PC-3 (cell line): ENCODE measurements around the gene NLN. TPM values are rescaled to one million over a fixed set of nuclear protein-coding genes. Genes with fewer than 3 reads are reported as not detected.

Experiments
- ATAC-seq: fragments of 200-7000 bp; cut with Tn5 transposase; 2 replicates; pipeline ENCODE4 v1.9.1; 2020; ENCODE audit warnings: mild to moderate bottlenecking, moderate library complexity
- BruUV-seq: library from RNA; stranded (reverse); fragments of 400-500 nt; replicated peaks from 2 replicates; lab custom pipeline; 2021; lab: Mats Ljungman, UMichigan
- CTCF ChIA-PET: fragments of 300-600 bp; sonication (Branson Sonifier 250); formaldehyde crosslinking; loops from one replicate; lab custom pipeline; 2022; ENCODE audit warnings: antibody characterized with exemption; lab: Charles Lee
- POLR2A ChIA-PET: fragments of 300-600 bp; sonication (Branson Sonifier 250); formaldehyde crosslinking; loops from one replicate; lab custom pipeline; 2022; ENCODE audit warnings: antibody characterized with exemption; ENCODE audit not compliant: unreplicated experiment; lab: Charles Lee
- DNase-seq: peaks from one replicate; pipeline ENCODE4 v3.0.0-alpha.2; 2015
- H2AFZ ChIP-seq: fragments of 300-600 bp; sonication (generic); 2 replicates; pipeline ENCODE4 v1.6.0; 2016; ENCODE audit warnings: antibody characterized with exemption, low read length
- H3F3A ChIP-seq: fragments of 300-600 bp; sonication (generic); one replicate; pipeline ENCODE4 v1.6.0; 2017; ENCODE audit warnings: antibody characterized with exemption, low read length, control low read depth, mild to moderate bottlenecking; ENCODE audit not compliant: unreplicated experiment
- H3K27ac ChIP-seq: fragments of 300-600 bp; sonication (generic); 2 replicates; pipeline ENCODE4 v1.5.1; 2016; ENCODE audit warnings: mild to moderate bottlenecking, low read length
- H3K27me3 ChIP-seq: fragments of 300-600 bp; sonication (generic); 2 replicates; pipeline ENCODE4 v1.6.1; 2016; ENCODE audit warnings: low read length, mixed read lengths
- H3K36me3 ChIP-seq: fragments of 300-600 bp; sonication (generic); 2 replicates; pipeline ENCODE4 v1.6.1; 2016; ENCODE audit warnings: low read depth, mixed run types, low read length, mixed read lengths
- H3K4me1 ChIP-seq: fragments of 300-600 bp; sonication (generic); 2 replicates; pipeline ENCODE4 v1.5.1; 2016; ENCODE audit warnings: low read length; ENCODE audit not compliant: insufficient read depth
- H3K4me2 ChIP-seq: fragments of 300-600 bp; sonication (generic); 2 replicates; pipeline ENCODE4 v1.6.0; 2016; ENCODE audit warnings: low read length
- H3K4me3 ChIP-seq: fragments of 300-600 bp; sonication (generic); 2 replicates; pipeline ENCODE4 v1.5.1; 2016; ENCODE audit warnings: mild to moderate bottlenecking, low read length, mixed read lengths
- H3K79me2 ChIP-seq: fragments of 300-600 bp; sonication (generic); 2 replicates; pipeline ENCODE4 v1.6.1; 2017; ENCODE audit warnings: low read length, mixed read lengths
- H3K9ac ChIP-seq: fragments of 300-600 bp; sonication (generic); 2 replicates; pipeline ENCODE4 v1.6.0; 2016; ENCODE audit warnings: mild to moderate bottlenecking, low read length
- H3K9me2 ChIP-seq: fragments of 300-600 bp; sonication (generic); replicated peaks from 2 replicates; pipeline ENCODE4 v1.6.1; 2016; ENCODE audit warnings: mixed run types, low read length, mixed read lengths
- H3K9me3 ChIP-seq: fragments of 300-600 bp; sonication (generic); 2 replicates; pipeline ENCODE4 v1.6.1; 2016; ENCODE audit warnings: low read length, mixed read lengths
- H4K20me1 ChIP-seq: fragments of 300-600 bp; sonication (generic); 2 replicates; pipeline ENCODE4 v1.6.1; 2016; ENCODE audit warnings: low read length, mixed read lengths
- EZH2 ChIP-seq: fragments of 300-600 bp; sonication (generic); IDR thresholded peaks from one replicate; pipeline ENCODE4 v1.6.1; 2017; ENCODE audit warnings: antibody characterized with exemption, mild to moderate bottlenecking, low read length; ENCODE audit not compliant: unreplicated experiment
- EZH2phosphoT487 ChIP-seq: fragments of 300-600 bp; sonication (generic); IDR thresholded peaks from 2 replicates; pipeline ENCODE4 v1.6.1; 2018; ENCODE audit warnings: mild to moderate bottlenecking, antibody characterized with exemption, low read length, borderline replicate concordance
- intact Hi-C: fragments of 100-400 bp; cut with micrococcal nuclease; formaldehyde crosslinking; loops from 2 replicates; pipeline ENCODE4 v1.9.0; 2023
- total RNA-seq: library from RNA; depleted of rRNA; stranded (reverse); fragments of >200 nt; gene quantifications from 2 replicates; pipeline ENCODE4 v1.2.3, GENCODE V29; 2014
- TF ChIP-seq, protein P1 (sequence below): fragments of 300-600 bp; sonication (generic); conservative IDR thresholded peaks from 2 replicates; pipeline ENCODE4 v1.5.1; 2017; ENCODE audit warnings: antibody characterized with exemption, low read depth, mild to moderate bottlenecking, low read length

Gene NLN
- total RNA-seq, 1 experiment from 2014 or later, result 13.6 TPM

DNA sequence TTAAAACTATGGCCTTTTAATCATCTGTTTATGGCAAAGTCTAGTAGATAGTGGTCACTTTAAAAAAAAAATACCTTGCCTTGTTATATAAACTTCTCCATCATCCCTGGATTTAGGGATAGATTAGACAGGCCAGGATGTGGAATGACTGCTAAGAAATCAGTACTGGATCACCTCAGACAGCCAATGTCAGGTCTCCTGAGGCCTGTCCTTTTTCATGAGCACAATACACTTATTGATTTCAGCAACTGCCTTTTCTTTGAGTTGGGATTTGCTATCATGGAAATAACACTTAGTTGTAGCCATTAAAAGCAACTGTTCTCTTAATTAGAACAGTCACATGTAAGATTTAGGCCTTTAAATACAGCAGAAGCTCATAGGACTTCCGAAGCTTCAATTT is 77.9 kb downstream of the NLN start:
- H3F3A ChIP-seq, result no peaks in the 10 kb centered on the region
- no peaks in the 10 kb centered on the region for H3K9me2 ChIP-seq
- H3K27me3 ChIP-seq, result no peaks in the 10 kb centered on the region
- H3K27ac ChIP-seq, result no peak overlapping the region
- intact Hi-C loops, result no loop called here
- H3K4me2 ChIP-seq, result no peak overlapping the region
- H3K36me3 ChIP-seq, result peaks cover 4% of the 10 kb centered on the region; the same call in 1 of the 2 replicates
- H2AFZ ChIP-seq, result no peak overlapping the region
- H3K79me2 ChIP-seq, result no peaks in the 10 kb centered on the region
- TF ChIP-seq EZH2phosphoT487 (no peak), EZH2 (no peak)
- TF ChIP-seq, protein P1, sequence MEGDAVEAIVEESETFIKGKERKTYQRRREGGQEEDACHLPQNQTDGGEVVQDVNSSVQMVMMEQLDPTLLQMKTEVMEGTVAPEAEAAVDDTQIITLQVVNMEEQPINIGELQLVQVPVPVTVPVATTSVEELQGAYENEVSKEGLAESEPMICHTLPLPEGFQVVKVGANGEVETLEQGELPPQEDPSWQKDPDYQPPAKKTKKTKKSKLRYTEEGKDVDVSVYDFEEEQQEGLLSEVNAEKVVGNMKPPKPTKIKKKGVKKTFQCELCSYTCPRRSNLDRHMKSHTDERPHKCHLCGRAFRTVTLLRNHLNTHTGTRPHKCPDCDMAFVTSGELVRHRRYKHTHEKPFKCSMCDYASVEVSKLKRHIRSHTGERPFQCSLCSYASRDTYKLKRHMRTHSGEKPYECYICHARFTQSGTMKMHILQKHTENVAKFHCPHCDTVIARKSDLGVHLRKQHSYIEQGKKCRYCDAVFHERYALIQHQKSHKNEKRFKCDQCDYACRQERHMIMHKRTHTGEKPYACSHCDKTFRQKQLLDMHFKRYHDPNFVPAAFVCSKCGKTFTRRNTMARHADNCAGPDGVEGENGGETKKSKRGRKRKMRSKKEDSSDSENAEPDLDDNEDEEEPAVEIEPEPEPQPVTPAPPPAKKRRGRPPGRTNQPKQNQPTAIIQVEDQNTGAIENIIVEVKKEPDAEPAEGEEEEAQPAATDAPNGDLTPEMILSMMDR, result no peak
- no peak overlapping the region for H3K9ac ChIP-seq
- BruUV-seq, result no TSS peak
- DNase-seq, result no peak
- ChIA-PET POLR2A (no interaction called here), CTCF (no interaction called here)
- ATAC-seq, result no peak
- no peaks in the 10 kb centered on the region for H4K20me1 ChIP-seq
- 0 out of 2 replicates have a peak, but pooled peaks cover 4% of the 10 kb centered on the region for H3K4me1 ChIP-seq
- H3K4me3 ChIP-seq, result no peak overlapping the region
- H3K9me3 ChIP-seq, result no peaks in the 10 kb centered on the region

DNA sequence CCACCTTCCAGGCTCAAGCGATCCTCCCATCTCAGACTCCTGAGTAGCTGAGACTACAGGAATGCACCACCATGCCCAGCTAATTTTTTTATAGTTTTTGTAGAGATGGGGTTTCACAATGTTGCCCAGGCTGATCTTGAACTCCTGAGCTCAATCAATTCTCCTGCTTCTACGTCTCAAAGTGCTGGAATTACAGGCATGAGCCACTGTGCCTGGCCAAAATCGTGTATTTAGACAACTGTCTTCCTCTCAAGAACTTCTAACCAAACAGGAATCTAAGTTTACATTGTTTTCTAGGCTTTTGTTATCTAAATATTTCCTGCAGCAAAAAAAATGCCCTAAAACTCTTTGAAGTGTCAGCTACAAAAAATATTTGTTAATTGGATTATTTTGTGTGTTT is 78.8 kb downstream of the NLN start:
- H3K27ac ChIP-seq, result no peak overlapping the region

DNA sequence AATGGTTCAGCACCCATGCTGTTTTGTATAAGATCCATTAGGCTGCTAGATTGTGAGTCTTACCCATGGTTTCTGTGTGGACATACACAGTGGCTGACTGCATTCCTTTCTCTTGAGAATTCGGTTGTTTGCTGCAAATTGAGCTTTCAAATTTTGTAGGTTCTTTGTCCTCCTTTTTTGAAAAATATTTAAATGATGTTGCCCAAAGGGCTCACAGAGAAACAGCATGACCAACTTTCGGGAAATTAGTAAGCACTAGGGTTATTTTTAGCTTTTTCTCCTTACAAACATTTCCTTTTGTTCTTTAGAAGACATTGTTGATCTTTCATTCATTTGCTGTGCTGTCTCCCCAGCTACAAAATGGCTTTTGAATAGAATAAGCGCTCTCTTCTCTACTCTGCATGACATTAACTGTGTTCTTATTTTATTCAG is 79.4 kb downstream of the NLN start:
- Histone ChIP-seq H3K9me2 (no peaks in the 10 kb centered on the region), H3K4me2 (no peak overlapping the region), H3K79me2 (no peaks in the 10 kb centered on the region), H2AFZ (no peak overlapping the region), H3K9ac (no peak overlapping the region), H3K4me3 (no peak overlapping the region), H3K4me1 (no peaks in the 10 kb centered on the region), H3K27me3 (no peaks in the 10 kb centered on the region), H3K9me3 (no peaks in the 10 kb centered on the region), H3K36me3 (peaks cover 4% of the 10 kb centered on the region; the same call in 1 of the 2 replicates), H3F3A (no peaks in the 10 kb centered on the region), H3K27ac (no peak overlapping the region), H4K20me1 (no peaks in the 10 kb centered on the region)
- intact Hi-C loops, result no loop called here
- ATAC-seq (no peak), DNase-seq (no peak)
- TF ChIP-seq, protein P1, result no peak
- no peak for TF ChIP-seq EZH2
- TF ChIP-seq EZH2phosphoT487, result no peak
- no TSS peak for BruUV-seq
- POLR2A ChIA-PET, result no interaction called here
- CTCF ChIA-PET, result no interaction called here

More for the DNA sequence above, 78.8 kb downstream of the NLN start:
- intact Hi-C loops, result no loop called here
- H3K9ac ChIP-seq, result no peak overlapping the region
- H2AFZ ChIP-seq, result no peak overlapping the region
- H3K27me3 ChIP-seq, result no peaks in the 10 kb centered on the region
- no peak for TF ChIP-seq EZH2
- no peak for TF ChIP-seq EZH2phosphoT487
- TF ChIP-seq, protein P1, result no peak
- no TSS peak for BruUV-seq
- peaks cover 4% of the 10 kb centered on the region; the same call in 1 of the 2 replicates for H3K36me3 ChIP-seq
- H3K9me2 ChIP-seq, result no peaks in the 10 kb centered on the region
- POLR2A ChIA-PET, result no interaction called here
- DNase-seq, result no peak
- no peaks in the 10 kb centered on the region for H4K20me1 ChIP-seq
- no peaks in the 10 kb centered on the region for H3F3A ChIP-seq
- no peak overlapping the region for H3K4me3 ChIP-seq
- no peak for ATAC-seq
- CTCF ChIA-PET, result no interaction called here
- H3K4me1 ChIP-seq, result 0 out of 2 replicates have a peak, but pooled peaks cover 4% of the 10 kb centered on the region
- no peak overlapping the region for H3K4me2 ChIP-seq
- H3K9me3 ChIP-seq, result no peaks in the 10 kb centered on the region
- H3K79me2 ChIP-seq, result no peaks in the 10 kb centered on the region
